NCI-H1694 (cell line): ENCODE measurements around the gene SLC25A47.
"Not testable (repeated sequence)": the region's sequence is repeated elsewhere in the genome, so short reads cannot be mapped to it uniquely, and the experiment has no call there.

Source experiments
- DNase-seq: peaks from one replicate; lab custom pipeline; 2025; lab: John Stamatoyannopoulos, UW

The SLC25A47 gene

DNA sequence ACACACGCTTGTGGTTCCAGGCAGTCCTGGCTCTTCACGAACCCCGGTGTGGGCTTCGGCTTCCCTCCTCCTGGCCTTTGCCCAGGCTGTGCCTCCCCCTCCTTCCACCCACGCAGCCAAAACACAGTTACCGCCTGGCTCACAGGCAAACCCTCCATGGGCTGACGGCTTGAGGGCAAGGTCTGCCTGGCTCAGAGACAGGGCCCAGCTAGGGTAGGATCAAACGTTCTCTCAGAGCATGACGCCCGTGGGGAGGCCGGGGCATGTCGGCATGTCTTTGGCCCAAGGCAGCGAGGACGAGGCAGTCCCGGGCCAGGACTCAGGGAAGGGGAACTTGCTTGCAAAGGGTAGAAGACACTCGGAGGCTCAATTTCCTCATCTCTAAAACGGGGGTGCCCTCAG lies 2.1 kb downstream of the SLC25A47 start:
- DNase-seq: no peak

- no peak for DNase-seq
Observed at GRCh38 chr14:100325958-100326357, 2.8 kb downstream of the SLC25A47 start.

GRCh38 chr14:100327128-100327527 lies 4.0 kb downstream of the SLC25A47 start:
- DNase-seq: no peak

GRCh38 chr14:100328495-100329163 lies 5.5 kb downstream of the SLC25A47 start:
- DNase-seq: no peak

- no peak for DNase-seq
Observed at GRCh38 chr14:100329233-100330006, 6.3 kb downstream of the SLC25A47 start.

DNA sequence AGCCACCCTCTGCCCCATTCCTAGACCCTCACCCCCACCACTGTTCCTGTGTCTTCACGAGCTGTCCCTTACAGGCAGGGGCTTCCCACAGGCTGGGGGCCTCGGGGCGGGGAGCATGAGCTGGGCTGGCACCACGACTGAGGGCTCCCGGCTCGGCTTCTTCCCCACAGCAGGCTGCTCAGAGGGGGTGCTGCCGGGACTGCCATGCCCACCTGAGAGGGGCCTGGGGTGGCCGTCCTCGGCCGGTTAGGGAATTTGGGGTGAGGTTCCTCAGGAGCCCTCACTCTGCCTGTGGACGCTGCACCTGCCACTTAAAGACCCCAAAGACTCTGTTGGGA lies 6.8 kb downstream of the SLC25A47 start:
- no peak for DNase-seq

DNA sequence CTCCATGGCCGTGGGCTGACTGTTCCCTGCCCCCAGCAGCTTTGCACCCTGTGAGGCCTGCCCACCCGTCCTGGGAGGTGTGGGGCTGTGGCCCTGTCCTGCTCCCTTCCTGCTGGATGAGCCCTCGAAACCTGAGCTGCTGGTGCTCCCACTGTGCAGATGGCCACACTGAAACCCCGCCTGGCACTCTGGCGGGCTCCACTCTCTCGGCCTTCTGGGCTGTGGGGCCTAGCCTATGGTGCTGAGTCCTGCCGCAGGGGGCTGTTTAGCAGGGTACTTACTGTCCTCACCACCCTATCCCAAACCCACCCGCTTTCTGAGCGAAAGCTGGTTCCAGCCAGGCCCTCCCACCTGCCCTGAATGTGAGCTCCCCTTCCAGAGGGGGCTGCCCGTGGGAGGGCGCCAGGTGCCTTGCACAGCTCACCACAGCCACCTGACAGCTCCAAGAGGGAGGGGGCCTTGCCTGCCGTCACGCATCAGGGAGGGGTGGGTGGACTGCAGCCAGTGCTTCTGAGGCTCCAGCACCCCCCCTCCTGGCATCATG lies 7.3 kb downstream of the SLC25A47 start:
- DNase-seq: no peak

DNA sequence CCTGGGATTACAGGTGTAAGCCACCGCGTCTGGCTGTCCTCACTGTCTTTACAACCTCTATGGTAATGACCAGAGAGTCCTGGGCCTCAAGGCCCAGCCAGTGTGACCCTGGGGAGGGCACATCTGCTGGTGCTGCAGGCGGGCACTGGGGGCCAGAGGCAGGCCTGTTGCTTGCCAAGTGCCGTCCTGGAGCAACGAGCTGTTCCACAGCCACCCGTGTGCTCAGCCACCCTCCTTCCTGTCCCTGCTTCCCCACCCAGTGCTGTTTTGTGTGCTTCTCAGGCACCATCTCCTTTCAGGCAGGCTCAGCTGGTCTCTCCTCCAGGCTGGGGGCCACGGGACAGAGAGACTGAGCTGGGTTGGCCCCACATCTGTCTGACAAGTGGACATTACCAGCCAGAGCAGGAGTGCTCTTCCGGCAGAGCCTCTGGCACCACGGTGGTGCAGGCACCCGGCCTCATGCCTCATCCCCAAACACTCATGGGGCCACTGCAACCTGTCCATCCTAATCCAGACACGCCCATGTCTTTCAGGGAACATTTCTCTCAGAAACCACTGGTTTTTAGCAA lies 9.0 kb downstream of the SLC25A47 start:
- no peak for DNase-seq

DNA sequence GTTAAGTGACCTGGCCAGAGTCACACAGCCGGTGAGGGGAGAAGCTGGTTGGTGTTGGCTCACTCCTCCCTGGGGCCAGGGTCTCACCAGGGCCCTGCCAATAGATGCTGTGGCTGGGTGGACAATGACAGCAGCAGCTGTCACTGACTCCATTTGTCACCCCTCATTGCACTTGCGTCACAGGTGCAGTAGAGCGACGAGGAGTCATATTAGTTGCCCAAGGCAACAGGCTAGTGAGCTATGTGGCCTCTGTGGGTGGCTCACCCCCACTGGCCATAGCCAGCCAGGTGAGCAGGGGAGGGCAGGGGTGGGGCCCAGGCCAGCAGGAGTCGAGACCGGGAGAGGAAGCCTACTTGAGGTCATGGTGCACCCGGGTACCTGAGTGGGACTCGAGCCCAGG lies 9.7 kb downstream of the SLC25A47 start:
- DNase-seq: no peak

DNA sequence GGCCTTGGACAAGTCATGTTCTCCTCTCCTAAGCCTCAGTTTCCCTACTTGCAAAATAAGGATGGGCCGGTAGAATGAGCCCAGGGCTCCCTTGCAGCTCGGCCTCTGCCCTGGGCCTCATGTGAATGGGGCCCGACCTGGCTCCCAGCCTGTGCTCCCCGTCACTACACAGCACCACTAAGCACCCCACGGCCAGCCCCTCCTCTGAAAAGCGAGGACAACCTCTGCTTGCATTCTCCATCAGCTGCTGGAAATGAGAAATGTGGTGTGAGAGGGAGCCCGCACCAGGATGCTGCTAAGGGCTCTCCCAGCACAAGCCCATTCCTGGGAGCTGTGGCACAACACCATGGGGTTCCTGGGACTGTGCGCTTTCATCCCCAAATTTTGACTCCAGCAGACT lies 10.2 kb downstream of the SLC25A47 start:
- DNase-seq: no peak

GRCh38 chr14:100333827-100334226 lies 10.7 kb downstream of the SLC25A47 start:
- DNase-seq: no peak

DNA sequence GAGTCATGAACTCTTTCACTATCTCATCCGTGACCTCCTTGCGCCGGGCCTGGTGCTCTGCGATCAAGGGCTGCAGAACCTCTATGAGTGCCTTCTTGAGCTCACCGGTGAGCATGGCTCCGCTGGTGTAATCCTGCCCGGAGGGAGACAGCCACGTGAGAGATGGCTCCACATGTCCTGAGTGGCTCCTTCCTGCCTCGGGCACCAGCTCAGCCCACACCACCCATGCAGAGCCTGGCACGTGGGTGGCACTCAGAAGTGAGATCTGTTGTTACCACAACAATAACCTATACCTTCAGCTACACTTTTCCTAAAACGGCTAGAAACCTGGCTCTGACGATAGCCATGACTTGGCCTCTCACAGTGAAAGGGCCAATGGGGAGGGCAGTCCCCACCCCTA lies 11.8 kb downstream of the SLC25A47 start:
- no peak for DNase-seq

GRCh38 chr14:100336618-100337530 lies 13.7 kb downstream of the SLC25A47 start:
- no peak for DNase-seq

DNA sequence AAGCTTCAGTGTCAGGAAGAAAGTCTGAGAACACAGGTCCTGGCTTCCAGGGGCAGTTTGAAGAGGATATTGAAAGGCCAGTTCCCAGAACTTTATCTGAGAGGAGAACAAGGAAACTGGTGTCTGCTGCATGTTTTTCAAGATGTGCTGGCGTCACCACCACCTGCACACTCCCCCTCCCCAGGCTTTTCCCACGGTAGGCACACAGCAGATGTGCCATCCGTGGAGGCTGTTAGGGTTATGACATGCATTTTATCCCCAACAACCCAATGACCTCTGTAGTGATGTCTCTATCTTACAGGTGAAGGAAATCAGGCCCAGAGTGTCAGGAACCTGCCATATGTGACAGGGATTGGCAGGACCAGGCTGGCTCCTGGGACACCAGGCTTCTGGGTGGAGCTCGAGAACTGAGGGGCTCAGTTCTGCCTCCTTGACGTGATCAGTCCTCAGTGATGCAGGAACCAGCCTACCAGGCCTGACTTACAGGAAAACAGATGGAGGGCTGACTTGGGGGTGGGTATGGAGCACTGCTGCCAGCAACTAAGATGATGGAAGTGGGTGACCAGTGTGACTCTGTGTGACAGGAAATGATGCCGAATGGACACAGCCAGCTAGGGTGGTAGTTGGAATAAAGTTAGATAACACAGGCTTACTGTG lies 16.8 kb downstream of the SLC25A47 start:
- no peak for DNase-seq

DNA sequence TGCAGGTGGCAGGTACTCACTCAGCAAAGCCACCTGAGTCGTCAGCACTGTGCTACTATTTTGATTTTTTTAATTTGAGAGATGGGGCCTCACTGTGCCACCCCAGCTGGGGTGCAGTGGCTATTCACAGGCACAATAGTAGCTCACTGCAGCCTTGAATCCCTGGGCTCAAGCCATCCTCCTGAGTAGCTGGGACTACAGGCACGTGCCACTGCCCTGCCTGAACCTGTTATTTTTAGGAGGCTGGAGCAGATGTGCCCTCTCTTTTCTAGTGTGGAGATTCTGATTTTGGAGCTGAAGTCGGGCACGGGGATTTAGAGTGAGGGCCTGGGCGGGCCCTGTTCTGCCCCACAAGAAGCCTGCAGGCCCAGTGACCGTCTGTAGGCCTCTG lies 17.3 kb downstream of the SLC25A47 start:
- DNase-seq: no peak

GRCh38 chr14:100341301-100342031 lies 18.3 kb downstream of the SLC25A47 start:
- no peak for DNase-seq

GRCh38 chr14:100342195-100342594 lies 19.1 kb downstream of the SLC25A47 start:
- DNase-seq: no peak

GRCh38 chr14:100342826-100343225 lies 19.7 kb downstream of the SLC25A47 start:
- DNase-seq: not testable (repeated sequence)

- not testable (repeated sequence) for DNase-seq
Observed at GRCh38 chr14:100344657-100345056, 21.5 kb downstream of the SLC25A47 start.

DNA sequence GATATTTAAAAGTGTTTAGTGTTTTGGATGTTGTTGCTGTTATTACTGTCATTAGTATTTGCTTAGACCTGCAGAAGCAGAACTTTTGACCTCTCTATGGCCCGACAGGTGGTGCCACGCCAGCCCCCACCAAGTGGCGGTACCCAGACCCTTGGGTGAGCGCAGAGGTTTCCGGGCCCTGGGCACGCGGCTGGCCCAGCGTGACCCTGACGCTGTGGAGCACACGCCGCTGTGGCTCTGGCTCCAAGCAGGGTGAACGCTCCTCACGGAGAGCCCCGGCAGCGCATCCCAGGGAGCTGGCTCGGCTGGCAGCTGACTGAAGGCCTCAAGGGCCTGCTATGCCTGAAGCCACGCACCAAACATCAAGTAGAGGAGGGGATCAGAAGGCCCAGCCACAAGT lies 22.6 kb downstream of the SLC25A47 start:
- no peak for DNase-seq
